ENCODE measurements around the gene ATRN. TPM values are rescaled to one million over a fixed set of nuclear protein-coding genes. Genes with fewer than 3 reads are reported as not detected.
"Not testable (repeated sequence)": the region's sequence is repeated elsewhere in the genome, so short reads cannot be mapped to it uniquely, and the experiment has no call there.

Gene ATRN
- total RNA-seq (2014; rRNA removed): 26.1 and 29.6 TPM in 2 replicates
- Bru-seq, nascent RNA: percentile 76 among the genes with signal in this experiment
- BruChase-seq, experiment 1, labeled RNA remaining after a 6-hour chase: percentile 73 among the genes with signal in this experiment
- percentile 74 among the genes with signal in this experiment for BruChase-seq, experiment 2, labeled RNA remaining after a 2-hour chase
- long read RNA-seq, full-length matches to known transcripts: 18 of 82 reads
- long read RNA-seq, partial matches to known transcripts: 5 of 82 reads
- long read RNA-seq, other reads (novel, unspliced or antisense): 59 of 82 reads

DNA sequence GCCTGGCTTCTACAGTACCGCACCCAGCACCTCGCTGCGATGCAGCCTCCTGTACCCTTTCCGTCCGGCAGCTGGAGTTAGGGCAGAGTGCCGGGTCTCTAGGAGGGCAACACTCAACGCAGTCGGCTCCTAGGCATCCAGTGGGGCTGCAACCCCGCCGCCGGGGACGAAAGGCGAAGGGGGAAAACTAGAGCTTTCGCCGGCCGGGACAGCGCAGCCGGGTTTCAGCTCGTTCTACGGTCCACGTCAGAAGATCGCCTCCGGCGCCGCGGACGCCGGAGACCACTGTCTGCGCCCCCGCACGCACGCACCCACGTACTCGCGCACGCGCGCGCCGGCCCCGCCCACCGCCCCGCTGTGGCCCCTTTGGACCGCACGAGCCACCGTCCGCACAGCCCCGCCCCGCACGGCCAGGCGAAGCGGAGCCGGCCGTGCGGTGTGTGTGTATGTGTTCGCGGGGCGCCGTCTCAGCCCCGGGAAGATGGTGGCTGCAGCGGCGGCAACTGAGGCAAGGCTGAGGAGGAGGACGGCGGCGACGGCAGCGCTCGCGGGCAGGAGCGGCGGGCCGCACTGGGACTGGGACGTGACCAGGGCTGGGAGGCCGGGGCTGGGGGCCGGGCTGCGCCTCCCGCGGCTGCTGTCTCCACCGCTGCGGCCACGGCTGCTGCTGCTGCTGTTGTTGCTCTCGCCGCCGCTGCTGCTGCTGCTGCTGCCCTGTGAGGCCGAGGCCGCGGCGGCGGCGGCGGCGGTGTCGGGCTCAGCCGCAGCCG, at the start of gene ATRN:
ATRN (plus strand) TSS at position 392 of the 770 bp plus-strand sequence; CDS start at position 482, 90 bp downstream.
- intact Hi-C loops (cut with micrococcal nuclease): loop anchor here (5.0 kb wide), 1 partner anchor 64 kb away; the partner anchor contains the start of gene DNAAF9
- BruUV-seq (replicated peaks): no TSS peak
- DNase-seq: peak; percentile 91

DNA sequence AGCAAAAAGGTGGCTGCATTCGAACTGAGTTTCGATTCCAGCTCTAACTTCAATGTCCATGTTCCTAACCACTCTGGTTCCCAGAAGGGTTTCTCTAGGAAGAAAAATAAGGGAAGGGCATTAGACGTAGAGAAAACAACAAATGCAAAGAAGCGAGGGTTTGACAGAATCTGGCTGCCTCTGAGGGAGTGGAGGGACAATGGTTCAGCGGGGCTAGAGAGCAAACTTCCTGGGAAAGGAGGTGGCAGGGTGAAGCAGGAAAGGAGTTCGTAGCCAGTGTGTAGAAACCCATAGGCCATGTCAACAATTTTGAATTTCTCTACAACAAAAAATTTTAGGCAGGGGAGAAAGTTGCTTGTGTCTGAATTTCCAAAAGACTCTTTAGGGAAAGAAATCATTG, 48.8 kb upstream of the ATRN start:
- Histone ChIP-seq H3K27ac (ENCODE audit: low read length) (no peak overlapping the region), H3K4me1 (ENCODE audit: insufficient read depth, low read length) (no peaks in the 10 kb centered on the region), H3K27me3 (ENCODE audit: low read length) (no peaks in the 10 kb centered on the region), H3K4me2 (ENCODE audit: low read length) (no peak overlapping the region), H3K9me2 (replicated peaks; ENCODE audit: low read length) (no peaks in the 10 kb centered on the region), H3K79me2 (ENCODE audit: low read length) (no peaks in the 10 kb centered on the region), H3F3A (ENCODE audit: low read length, unreplicated experiment) (no peaks in the 10 kb centered on the region), H3K9me3 (ENCODE audit: low read length) (no peaks in the 10 kb centered on the region), H2AFZ (ENCODE audit: low read length) (peak overlapping the region; percentile 32; the same call in 1 of the 2 replicates), H4K20me1 (ENCODE audit: low read length) (no peaks in the 10 kb centered on the region), H3K4me3 (ENCODE audit: low read length) (no peak overlapping the region), H3K9ac (ENCODE audit: low read length) (no peak overlapping the region), H3K36me3 (ENCODE audit: low read depth, low read length) (no peaks in the 10 kb centered on the region)
- no peak for ATAC-seq
- intact Hi-C loops (cut with micrococcal nuclease): no loop called here
- DNase-seq: no peak
- TF ChIP-seq EZH2phosphoT487 (IDR thresholded peaks at IDR 0.05; ENCODE audit: borderline replicate concordance, low read length): no peak
- BruUV-seq (replicated peaks): no TSS peak
- ChIA-PET POLR2A (ENCODE audit: unreplicated experiment) (no interaction called here), CTCF (no interaction called here)

More for the DNA sequence above, at the start of gene ATRN:
- Histone ChIP-seq H3K4me1 (ENCODE audit: insufficient read depth, low read length) (peaks cover 12% of the 10 kb centered on the region), H3K9me2 (replicated peaks; ENCODE audit: low read length) (no peaks in the 10 kb centered on the region), H3F3A (ENCODE audit: low read length, unreplicated experiment) (no peaks in the 10 kb centered on the region), H3K9me3 (ENCODE audit: low read length) (no peaks in the 10 kb centered on the region), H3K79me2 (ENCODE audit: low read length) (peaks cover 48% of the 10 kb centered on the region), H3K9ac (ENCODE audit: low read length) (peak within 1 kb of the TSS; percentile 82), H3K4me3 (ENCODE audit: low read length) (peak within 1 kb of the TSS; percentile 87), H3K27me3 (ENCODE audit: low read length) (peaks cover 10% of the 10 kb centered on the region; the same call in 1 of the 2 replicates), H3K27ac (ENCODE audit: low read length) (no peak within 1 kb of the TSS; the same call in 1 of the 2 replicates), H3K36me3 (ENCODE audit: low read depth, low read length) (no peaks in the 10 kb centered on the region), H3K4me2 (ENCODE audit: low read length) (peak within 1 kb of the TSS; percentile 96), H4K20me1 (ENCODE audit: low read length) (peaks cover 11% of the 10 kb centered on the region; the same call in 1 of the 2 replicates), H2AFZ (ENCODE audit: low read length) (peak within 1 kb of the TSS; percentile 91)
- POLR2A ChIA-PET (ENCODE audit: unreplicated experiment): interaction anchor here (0.6 kb wide), 1 partner anchor 417 kb away, joined by 8 read pairs; no protein-coding TSS in a partner anchor
- CTCF ChIA-PET: no interaction called here
- ATAC-seq: peak; percentile 85
- TF ChIP-seq EZH2 (IDR thresholded peaks at IDR 0.05; ENCODE audit: low read length, unreplicated experiment): no peak
- no peak for TF ChIP-seq EZH2phosphoT487 (IDR thresholded peaks at IDR 0.05; ENCODE audit: borderline replicate concordance, low read length)
- TF ChIP-seq, protein P1, sequence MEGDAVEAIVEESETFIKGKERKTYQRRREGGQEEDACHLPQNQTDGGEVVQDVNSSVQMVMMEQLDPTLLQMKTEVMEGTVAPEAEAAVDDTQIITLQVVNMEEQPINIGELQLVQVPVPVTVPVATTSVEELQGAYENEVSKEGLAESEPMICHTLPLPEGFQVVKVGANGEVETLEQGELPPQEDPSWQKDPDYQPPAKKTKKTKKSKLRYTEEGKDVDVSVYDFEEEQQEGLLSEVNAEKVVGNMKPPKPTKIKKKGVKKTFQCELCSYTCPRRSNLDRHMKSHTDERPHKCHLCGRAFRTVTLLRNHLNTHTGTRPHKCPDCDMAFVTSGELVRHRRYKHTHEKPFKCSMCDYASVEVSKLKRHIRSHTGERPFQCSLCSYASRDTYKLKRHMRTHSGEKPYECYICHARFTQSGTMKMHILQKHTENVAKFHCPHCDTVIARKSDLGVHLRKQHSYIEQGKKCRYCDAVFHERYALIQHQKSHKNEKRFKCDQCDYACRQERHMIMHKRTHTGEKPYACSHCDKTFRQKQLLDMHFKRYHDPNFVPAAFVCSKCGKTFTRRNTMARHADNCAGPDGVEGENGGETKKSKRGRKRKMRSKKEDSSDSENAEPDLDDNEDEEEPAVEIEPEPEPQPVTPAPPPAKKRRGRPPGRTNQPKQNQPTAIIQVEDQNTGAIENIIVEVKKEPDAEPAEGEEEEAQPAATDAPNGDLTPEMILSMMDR (conservative IDR thresholded peaks at IDR 0.05; ENCODE audit: low read depth, low read length): no peak

DNA sequence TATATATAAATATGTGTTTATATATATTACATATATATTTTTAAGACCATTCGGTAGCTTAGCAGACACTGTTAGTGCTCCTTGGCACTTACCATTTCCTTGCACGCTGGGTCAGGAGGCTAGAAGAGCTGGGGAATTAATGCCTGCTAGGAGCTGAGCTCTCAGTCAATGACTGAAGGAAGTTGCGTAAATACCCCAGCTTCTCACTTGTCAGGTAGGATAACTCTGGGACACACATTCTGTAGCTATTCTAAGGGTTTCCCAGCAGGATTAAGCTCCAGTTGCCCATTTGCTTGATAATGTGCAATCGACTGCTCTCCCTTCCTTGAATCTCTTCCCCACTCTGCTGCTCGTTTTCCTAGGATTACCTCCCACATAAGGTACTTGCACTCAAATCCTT, 47.7 kb upstream of the ATRN start:
- H3K9me2 ChIP-seq (replicated peaks; ENCODE audit: low read length): no peaks in the 10 kb centered on the region
- H3F3A ChIP-seq (ENCODE audit: low read length, unreplicated experiment): no peaks in the 10 kb centered on the region
- no peak overlapping the region for H3K4me2 ChIP-seq (ENCODE audit: low read length)
- H3K9ac ChIP-seq (ENCODE audit: low read length): no peak overlapping the region
- no peaks in the 10 kb centered on the region for H3K4me1 ChIP-seq (ENCODE audit: insufficient read depth, low read length)
- H3K79me2 ChIP-seq (ENCODE audit: low read length): no peaks in the 10 kb centered on the region
- H3K27me3 ChIP-seq (ENCODE audit: low read length): no peaks in the 10 kb centered on the region
- H3K9me3 ChIP-seq (ENCODE audit: low read length): no peaks in the 10 kb centered on the region
- intact Hi-C loops (cut with micrococcal nuclease): no loop called here
- H3K36me3 ChIP-seq (ENCODE audit: low read depth, low read length): no peaks in the 10 kb centered on the region
- ATAC-seq (no peak), DNase-seq (no peak)
- ChIA-PET CTCF (no interaction called here), POLR2A (ENCODE audit: unreplicated experiment) (no interaction called here)
- H4K20me1 ChIP-seq (ENCODE audit: low read length): no peaks in the 10 kb centered on the region
- H3K27ac ChIP-seq (ENCODE audit: low read length): no peak overlapping the region
- H3K4me3 ChIP-seq (ENCODE audit: low read length): no peak overlapping the region
- H2AFZ ChIP-seq (ENCODE audit: low read length): no peak overlapping the region
- no TSS peak for BruUV-seq (replicated peaks)
- TF ChIP-seq EZH2 (IDR thresholded peaks at IDR 0.05; ENCODE audit: low read length, unreplicated experiment) (no peak), EZH2phosphoT487 (IDR thresholded peaks at IDR 0.05; ENCODE audit: borderline replicate concordance, low read length) (no peak)
- TF ChIP-seq, protein P1 (conservative IDR thresholded peaks at IDR 0.05; ENCODE audit: low read depth, low read length): no peak

DNA sequence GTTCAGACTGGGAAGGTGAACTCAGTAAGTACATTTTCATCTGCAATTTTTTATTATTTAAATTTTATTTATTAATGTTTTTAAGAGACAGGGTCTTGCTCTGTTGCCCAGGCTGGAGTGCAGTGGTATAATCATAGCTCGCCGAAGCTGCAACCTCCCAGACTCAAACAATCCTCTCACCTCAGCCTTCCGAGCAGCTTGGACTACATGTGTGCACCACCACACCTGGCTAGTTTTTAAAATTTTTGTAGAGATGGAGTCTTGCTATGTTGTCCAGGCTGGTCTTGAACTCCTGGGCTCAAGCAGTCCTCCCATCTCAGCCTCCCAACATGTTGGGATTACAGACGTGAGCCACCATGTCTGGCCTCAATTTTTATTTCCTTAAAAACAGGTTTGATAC, 44.1 kb upstream of the ATRN start:
- H3F3A ChIP-seq (ENCODE audit: low read length, unreplicated experiment); BruUV-seq (replicated peaks); H3K79me2 ChIP-seq (ENCODE audit: low read length); H3K9me3 ChIP-seq (ENCODE audit: low read length); H2AFZ ChIP-seq (ENCODE audit: low read length); H3K9me2 ChIP-seq (replicated peaks; ENCODE audit: low read length); DNase-seq; ATAC-seq; H3K4me1 ChIP-seq (ENCODE audit: insufficient read depth, low read length); H3K4me2 ChIP-seq (ENCODE audit: low read length); H3K9ac ChIP-seq (ENCODE audit: low read length); H3K4me3 ChIP-seq (ENCODE audit: low read length); H3K36me3 ChIP-seq (ENCODE audit: low read depth, low read length); H3K27me3 ChIP-seq (ENCODE audit: low read length); intact Hi-C loops (cut with micrococcal nuclease); H3K27ac ChIP-seq (ENCODE audit: low read length); CTCF ChIA-PET; POLR2A ChIA-PET (ENCODE audit: unreplicated experiment); H4K20me1 ChIP-seq (ENCODE audit: low read length): not testable (repeated sequence)

All from PC-3 (cell line).